ENCODE data around the gene TYSND1.

TYSND1 gene

DNA sequence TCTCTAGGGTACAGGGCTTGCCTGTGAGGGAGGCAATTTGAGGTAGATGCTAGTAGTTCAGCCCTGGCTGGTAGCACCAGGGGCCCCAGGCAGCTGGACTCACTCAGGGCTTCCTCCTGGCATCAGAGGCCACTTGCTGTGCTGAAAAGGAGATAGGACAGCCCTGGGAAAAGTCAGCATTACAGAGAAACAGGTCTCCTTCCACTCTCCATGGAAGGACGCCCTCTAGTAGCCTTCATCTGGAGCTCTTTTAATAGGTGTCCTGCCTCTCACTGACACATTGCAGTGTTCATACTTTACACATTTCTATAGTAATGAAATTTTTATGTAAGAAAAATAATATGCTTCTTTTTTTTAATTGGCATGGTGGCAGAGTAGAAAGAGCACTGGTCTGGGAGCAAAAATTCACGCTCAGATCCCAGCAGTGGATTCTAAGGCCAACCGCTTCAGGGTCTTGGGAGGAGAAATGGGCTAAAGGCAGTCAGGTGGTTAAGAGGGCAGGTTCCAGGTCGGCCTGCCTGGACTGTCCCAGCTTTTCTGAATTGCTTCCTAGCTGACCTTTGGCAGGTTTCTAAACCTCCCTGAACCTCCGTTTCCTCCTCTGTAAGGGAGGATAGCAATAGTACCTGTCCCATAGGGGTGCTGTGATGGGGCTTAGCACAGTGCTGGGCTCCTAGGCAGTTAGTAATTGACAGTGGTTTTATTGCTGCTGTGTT lies 49.6 kb downstream of the TYSND1 start:
- TF ChIP-seq, protein P1, sequence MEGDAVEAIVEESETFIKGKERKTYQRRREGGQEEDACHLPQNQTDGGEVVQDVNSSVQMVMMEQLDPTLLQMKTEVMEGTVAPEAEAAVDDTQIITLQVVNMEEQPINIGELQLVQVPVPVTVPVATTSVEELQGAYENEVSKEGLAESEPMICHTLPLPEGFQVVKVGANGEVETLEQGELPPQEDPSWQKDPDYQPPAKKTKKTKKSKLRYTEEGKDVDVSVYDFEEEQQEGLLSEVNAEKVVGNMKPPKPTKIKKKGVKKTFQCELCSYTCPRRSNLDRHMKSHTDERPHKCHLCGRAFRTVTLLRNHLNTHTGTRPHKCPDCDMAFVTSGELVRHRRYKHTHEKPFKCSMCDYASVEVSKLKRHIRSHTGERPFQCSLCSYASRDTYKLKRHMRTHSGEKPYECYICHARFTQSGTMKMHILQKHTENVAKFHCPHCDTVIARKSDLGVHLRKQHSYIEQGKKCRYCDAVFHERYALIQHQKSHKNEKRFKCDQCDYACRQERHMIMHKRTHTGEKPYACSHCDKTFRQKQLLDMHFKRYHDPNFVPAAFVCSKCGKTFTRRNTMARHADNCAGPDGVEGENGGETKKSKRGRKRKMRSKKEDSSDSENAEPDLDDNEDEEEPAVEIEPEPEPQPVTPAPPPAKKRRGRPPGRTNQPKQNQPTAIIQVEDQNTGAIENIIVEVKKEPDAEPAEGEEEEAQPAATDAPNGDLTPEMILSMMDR (IDR thresholded peaks at IDR 0.05; ENCODE audit: low read depth, low read length, missing control alignments): no peak
- no peak for DNase-seq
- Histone ChIP-seq H3K4me3 (ENCODE audit: low read depth, low read length) (no peak overlapping the region), H3K36me3 (replicated peaks) (peaks cover 9% of the 10 kb centered on the region), H3K27ac (no peak overlapping the region), H3K27me3 (replicated peaks) (no peaks in the 10 kb centered on the region)
- in situ Hi-C loops (cut with HindIII; ENCODE audit: low pct_ligation_motif_present, low sequenced_read_pairs): no loop called here

DNA sequence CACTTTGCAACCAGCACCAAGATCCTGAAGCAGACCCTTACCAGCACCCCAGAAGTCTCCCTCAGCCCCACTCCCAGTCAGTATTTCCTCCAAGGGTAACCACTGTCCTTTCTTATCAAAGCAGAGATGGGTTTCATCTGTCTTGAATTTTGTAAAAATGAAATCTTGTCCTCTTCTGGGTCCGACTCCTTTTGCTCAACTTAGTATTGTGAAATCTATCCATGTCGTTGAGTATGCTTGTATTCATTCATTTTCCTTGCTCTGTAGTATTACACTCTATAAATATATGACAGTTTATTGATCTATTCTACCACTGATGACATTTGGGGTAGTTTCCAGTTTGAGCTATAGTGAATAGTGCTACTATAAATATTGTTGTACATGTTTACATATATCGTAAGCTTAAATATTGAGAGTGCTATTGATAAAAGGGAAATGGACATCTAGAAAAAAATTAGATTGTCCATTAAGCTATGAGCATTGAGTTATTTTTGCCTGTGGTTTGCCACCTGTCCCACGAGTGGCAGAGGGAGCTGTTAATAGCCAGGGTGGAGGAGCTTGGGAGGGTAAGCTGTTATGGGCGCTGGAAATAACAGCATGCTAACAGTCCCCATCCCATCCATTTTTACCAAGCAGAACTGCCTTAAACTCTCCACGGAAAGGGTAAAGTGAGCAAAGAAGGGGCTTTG lies 50.3 kb downstream of the TYSND1 start:
- DNase-seq: no peak
- in situ Hi-C loops (cut with HindIII; ENCODE audit: low pct_ligation_motif_present, low sequenced_read_pairs): no loop called here
- TF ChIP-seq, protein P1 (IDR thresholded peaks at IDR 0.05; ENCODE audit: low read depth, low read length, missing control alignments): no peak
- H3K27ac ChIP-seq: no peak overlapping the region
- H3K4me3 ChIP-seq (ENCODE audit: low read depth, low read length): no peak overlapping the region
- H3K36me3 ChIP-seq (replicated peaks): peaks cover 3% of the 10 kb centered on the region
- no peaks in the 10 kb centered on the region for H3K27me3 ChIP-seq (replicated peaks)

DNA sequence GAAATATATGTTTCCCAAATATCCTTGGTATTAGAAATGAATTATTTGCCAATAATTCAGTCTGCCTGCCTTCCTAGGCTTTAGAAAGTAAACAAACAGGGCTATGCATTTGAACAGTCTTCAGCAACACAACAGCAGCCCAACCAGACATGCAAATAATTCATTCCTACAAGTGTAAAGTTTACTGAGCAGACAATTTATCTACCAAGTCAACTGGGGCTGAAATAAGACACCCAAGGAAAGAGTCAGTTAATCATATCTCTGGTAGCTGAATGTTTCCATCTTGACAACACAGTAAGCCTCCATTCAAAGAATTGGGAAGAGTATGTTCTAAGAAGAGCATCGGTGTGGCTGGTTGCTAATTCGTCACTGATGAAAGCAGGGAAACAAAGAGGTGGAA lies 52.2 kb downstream of the TYSND1 start:
- no peak overlapping the region for H3K27ac ChIP-seq
- no peak for DNase-seq
- in situ Hi-C loops (cut with HindIII; ENCODE audit: low pct_ligation_motif_present, low sequenced_read_pairs): no loop called here
- no peak overlapping the region for H3K4me3 ChIP-seq (ENCODE audit: low read depth, low read length)
- no peaks in the 10 kb centered on the region for H3K27me3 ChIP-seq (replicated peaks)
- peaks cover 3% of the 10 kb centered on the region for H3K36me3 ChIP-seq (replicated peaks)
- TF ChIP-seq, protein P1 (IDR thresholded peaks at IDR 0.05; ENCODE audit: low read depth, low read length, missing control alignments): no peak

DNA sequence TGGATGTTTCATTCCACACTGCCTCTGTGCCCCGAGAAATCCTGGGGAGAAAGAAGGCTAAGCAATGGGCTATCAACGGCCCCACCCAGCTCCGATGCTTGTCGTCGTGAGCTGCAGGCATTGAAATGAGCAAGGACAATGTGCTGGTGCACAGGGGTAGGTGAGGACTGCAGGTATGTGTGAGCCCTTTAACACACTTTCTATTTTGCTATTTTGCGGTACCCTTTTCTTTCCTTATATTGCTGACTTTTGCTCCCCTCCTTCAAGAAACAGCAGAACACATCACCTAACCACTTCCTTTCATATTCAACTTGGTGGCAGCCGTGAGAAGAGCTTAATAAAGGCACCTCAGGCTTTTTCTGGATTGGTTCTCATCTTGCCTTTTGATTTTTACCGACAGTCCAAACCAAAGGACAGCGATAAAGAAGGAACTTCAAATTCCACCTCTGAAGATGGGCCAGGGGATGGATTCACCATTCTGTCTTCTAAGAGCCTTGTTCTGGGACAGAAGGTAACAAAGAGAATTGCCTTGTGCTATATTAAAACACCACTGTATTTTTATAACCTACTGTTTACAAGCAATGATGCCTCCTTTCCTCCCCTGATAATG lies 53.1 kb downstream of the TYSND1 start:
- Histone ChIP-seq H3K36me3 (replicated peaks) (peaks cover 3% of the 10 kb centered on the region), H3K27me3 (replicated peaks) (no peaks in the 10 kb centered on the region), H3K27ac (no peak overlapping the region), H3K4me3 (ENCODE audit: low read depth, low read length) (no peak overlapping the region)
- TF ChIP-seq, protein P1 (IDR thresholded peaks at IDR 0.05; ENCODE audit: low read depth, low read length, missing control alignments): no peak
- in situ Hi-C loops (cut with HindIII; ENCODE audit: low pct_ligation_motif_present, low sequenced_read_pairs): no loop called here
- no peak for DNase-seq

DNA sequence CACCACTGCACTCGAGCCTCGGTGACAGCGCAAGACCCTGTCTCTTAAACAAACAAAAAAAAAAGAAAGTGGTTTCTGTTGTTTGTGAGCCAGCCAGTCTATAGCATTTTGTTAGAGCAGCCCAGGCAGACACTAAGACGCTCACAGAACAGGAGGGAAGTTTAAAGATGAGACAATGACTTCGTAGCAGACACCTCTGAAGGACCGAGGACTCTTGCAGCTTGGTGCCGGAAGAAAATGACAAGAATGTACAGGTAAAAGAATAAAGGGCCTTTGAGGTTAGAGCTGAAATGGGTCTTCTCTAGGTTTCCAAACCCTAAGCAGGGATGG lies 54.1 kb downstream of the TYSND1 start:
- H3K27ac ChIP-seq: no peak overlapping the region
- no peak for DNase-seq
- no peak overlapping the region for H3K4me3 ChIP-seq (ENCODE audit: low read depth, low read length)
- no peaks in the 10 kb centered on the region for H3K27me3 ChIP-seq (replicated peaks)
- H3K36me3 ChIP-seq (replicated peaks): peaks cover 3% of the 10 kb centered on the region
- in situ Hi-C loops (cut with HindIII; ENCODE audit: low pct_ligation_motif_present, low sequenced_read_pairs): no loop called here
- TF ChIP-seq, protein P1 (IDR thresholded peaks at IDR 0.05; ENCODE audit: low read depth, low read length, missing control alignments): no peak
